Measurements from ENCODE around the gene CCSAP. TPM values are rescaled to one million over a fixed set of nuclear protein-coding genes. Genes with fewer than 3 reads are reported as not detected.

CCSAP gene
- total RNA-seq, 1 experiment from 2014 or later = 9.5 TPM

GRCh38 chr1:229271448-229272159 is 71.2 kb downstream of the CCSAP start:
- peaks cover 6% of the 10 kb centered on the region for H3F3A ChIP-seq (ENCODE audit: low read length, unreplicated experiment)
- peak overlapping the region; percentile 83 for H3K4me2 ChIP-seq (ENCODE audit: low read length)
- peak; percentile 44 for DNase-seq
- TF ChIP-seq CTCF (conservative IDR thresholded peaks at IDR 0.05; ENCODE audit: low read depth, low read length) (peak; percentile 40), EZH2phosphoT487 (IDR thresholded peaks at IDR 0.05; ENCODE audit: borderline replicate concordance, low read length) (no peak), EZH2 (IDR thresholded peaks at IDR 0.05; ENCODE audit: low read length, unreplicated experiment) (no peak)
- H3K27me3 ChIP-seq (ENCODE audit: low read length) = no peaks in the 10 kb centered on the region
- ChIA-PET CTCF (no interaction called here), POLR2A (ENCODE audit: unreplicated experiment) (no interaction called here)
- H3K79me2 ChIP-seq (ENCODE audit: low read length) = peaks cover 52% of the 10 kb centered on the region
- ATAC-seq = peak; percentile 53
- H3K9me2 ChIP-seq (replicated peaks; ENCODE audit: low read length) = no peaks in the 10 kb centered on the region
- no peak overlapping the region for H3K27ac ChIP-seq (ENCODE audit: low read length)
- H3K4me1 ChIP-seq (ENCODE audit: insufficient read depth, low read length) = peaks cover 27% of the 10 kb centered on the region
- no peaks in the 10 kb centered on the region for H3K9me3 ChIP-seq (ENCODE audit: low read length)
- H3K36me3 ChIP-seq (ENCODE audit: low read depth, low read length) = no peaks in the 10 kb centered on the region
- peak overlapping the region; percentile 84 for H3K4me3 ChIP-seq (ENCODE audit: low read length)
- BruUV-seq (replicated peaks) = no TSS peak
- intact Hi-C loops (cut with micrococcal nuclease) = loop anchor here (2.0 to 5.0 kb wide), 2 partner anchors 69 to 236 kb away; partner anchors contain the start of gene NUP133
- H2AFZ ChIP-seq (ENCODE audit: low read length) = peak overlapping the region; percentile 62
- H3K9ac ChIP-seq (ENCODE audit: low read length) = peak overlapping the region; percentile 55
- peaks cover 12% of the 10 kb centered on the region; the same call in 1 of the 2 replicates for H4K20me1 ChIP-seq (ENCODE audit: low read length)

Other genes starting within 250 kb of the CCSAP start
- gene RAB4A, start 71.9 kb downstream of the CCSAP start, total RNA-seq (2014; rRNA removed) = 33.9 and 67.0 TPM in 2 replicates
- gene ACTA1, start 91.0 kb upstream of the CCSAP start, total RNA-seq (2014; rRNA removed) = 0.80 TPM in 1 of 2 replicates, not detected in the other
- gene NUP133, start 165.3 kb upstream of the CCSAP start, total RNA-seq (2014; rRNA removed) = 63.6 and 66.5 TPM in 2 replicates
- 27.4 and 30.4 TPM in 2 replicates for gene ABCB10, start 215.7 kb upstream of the CCSAP start, total RNA-seq (2014; rRNA removed)